GM12878 (cell line): ENCODE data around the gene CCDC57. TPM values are rescaled to one million over a fixed set of nuclear protein-coding genes. Genes with fewer than 3 reads are reported as not detected.
A peak's percentile ranks its signal among the peaks of the same experiment; 100 is the strongest.

ENCODE experiments used
- ATAC-seq: fragments of 200-7000 bp; cut with Tn5 transposase; 3 replicates; pipeline ENCODE4 v1.9.1; 2020; ENCODE audit warnings: mild to moderate bottlenecking, moderate library complexity
- BruUV-seq: library from RNA; stranded (reverse); fragments of 400-500 nt; replicated peaks from 2 replicates; lab custom pipeline; 2021; lab: Mats Ljungman, UMichigan
- CTCF ChIA-PET: fragments of 300-600 bp; sonication (Branson Sonifier 250); formaldehyde crosslinking; extraction: SDS; loops from one replicate; lab custom pipeline; 2021; ENCODE audit warnings: inconsistent platforms; lab: Yijun Ruan, JAX
- POLR2A ChIA-PET: fragments of 350-600 bp; formaldehyde crosslinking; extraction: SDS; loops from one replicate; lab custom pipeline; 2021; ENCODE audit warnings: inconsistent platforms; lab: Charles Lee
- RAD21 ChIA-PET: fragments of 300-600 bp; sonication (Branson Sonifier 250); formaldehyde crosslinking; loops from one replicate; lab custom pipeline; 2023; ENCODE audit warnings: antibody characterized with exemption; ENCODE audit not compliant: unreplicated experiment; lab: Charles Lee
- SMC1A ChIA-PET: fragments of 300-600 bp; sonication (Branson Sonifier 250); formaldehyde crosslinking; loops from one replicate; lab custom pipeline; 2023; ENCODE audit not compliant: unreplicated experiment, uncharacterized antibody; lab: Charles Lee
- DNase-seq: peaks from one replicate; pipeline ENCODE4 v3.0.0-alpha.2; 2011; ENCODE audit warnings: low read depth, low spot score
- FAIRE-seq: peaks from 3 replicates; lab custom pipeline; 2011; peaks lifted over from hg19 to GRCh38; lab: Jason Lieb, UNC
- H2AFZ ChIP-seq: 2 replicates; pipeline ENCODE4 v1.6.0; 2011; ENCODE audit warnings: low read depth, low read length, control low read depth; ENCODE audit not compliant: control insufficient read depth
- H3K27ac ChIP-seq: 2 replicates; pipeline ENCODE4 v1.5.1; 2011; ENCODE audit warnings: control low read depth; ENCODE audit not compliant: control insufficient read depth, insufficient read depth
- H3K27me3 ChIP-seq, 2 experiments: replicated peaks in 1 of 2; 2 replicates each; pipeline versions ENCODE4 v1.6.0 to v1.6.1; 2011; ENCODE audit warnings: low read length in 1 of 2; ENCODE audit not compliant: control insufficient read depth in 2 of 2, insufficient read depth in 2 of 2
- H3K36me3 ChIP-seq, 2 experiments: 2 replicates each; pipeline ENCODE4 v1.5.1; 2011; ENCODE audit warnings: low read length in 1 of 2; ENCODE audit not compliant: control insufficient read depth in 2 of 2, insufficient read depth in 2 of 2
- H3K4me1 ChIP-seq: 2 replicates; pipeline ENCODE4 v1.6.1; 2011; ENCODE audit warnings: mild to moderate bottlenecking, low read length, moderate library complexity, mixed read lengths; ENCODE audit not compliant: control insufficient read depth, insufficient read depth
- H3K4me2 ChIP-seq: 2 replicates; pipeline ENCODE4 v1.6.0; 2011; ENCODE audit warnings: control low read depth; ENCODE audit not compliant: control insufficient read depth, insufficient read depth
- H3K4me3 ChIP-seq: fragments of 200-600 bp; sonication (generic); 2 replicates; pipeline ENCODE4 v1.5.1; 2016
- H3K79me2 ChIP-seq: 2 replicates; pipeline ENCODE4 v1.6.0; 2011; ENCODE audit warnings: low read length; ENCODE audit not compliant: control insufficient read depth, insufficient read depth
- H3K9ac ChIP-seq: 2 replicates; pipeline ENCODE4 v1.8.0; 2011; ENCODE audit warnings: low read length, control low read depth, mixed read lengths; ENCODE audit not compliant: control insufficient read depth, insufficient read depth
- H3K9me3 ChIP-seq: replicated peaks from 3 replicates; pipeline ENCODE4 v1.5.1; 2011; ENCODE audit warnings: mild to moderate bottlenecking, low read length; ENCODE audit not compliant: control insufficient read depth, insufficient read depth
- H4K20me1 ChIP-seq: 2 replicates; pipeline ENCODE4 v1.6.0; 2011; ENCODE audit not compliant: control insufficient read depth, insufficient read depth
- IKZF1 ChIP-seq: fragments of 450-650 bp; conservative IDR thresholded peaks from 2 replicates; pipeline ENCODE4 v1.6.1; 2017; ENCODE audit warnings: antibody characterized with exemption, mild to moderate bottlenecking
- IRF4 ChIP-seq: IDR thresholded peaks from 2 replicates; pipeline ENCODE4 v1.6.1; 2011; ENCODE audit warnings: low read depth, low read length
- KDM1A ChIP-seq: fragments of 200-600 bp; sonication (generic); IDR thresholded peaks from 2 replicates; pipeline ENCODE4 v1.6.1; 2016; ENCODE audit warnings: borderline replicate concordance
- MTA3 ChIP-seq: IDR thresholded peaks from 2 replicates; pipeline ENCODE4 v1.6.1; 2012; ENCODE audit warnings: low read length, inconsistent platforms, borderline replicate concordance
- NFYA ChIP-seq: IDR thresholded peaks from 2 replicates; pipeline ENCODE4 v1.6.1; 2011; ENCODE audit warnings: low read depth, mild to moderate bottlenecking, low read length, improper control_type of control experiment, borderline replicate concordance
- NR2C1 ChIP-seq: fragments of 450-650 bp; IDR thresholded peaks from 2 replicates; pipeline ENCODE4 v1.6.1; 2017; ENCODE audit warnings: antibody characterized with exemption, mild to moderate bottlenecking, moderate library complexity
- NR2F1 ChIP-seq: fragments of 450-650 bp; conservative IDR thresholded peaks from 2 replicates; pipeline ENCODE4 v1.6.1; 2017; ENCODE audit warnings: mild to moderate bottlenecking
- PAX5 ChIP-seq: IDR thresholded peaks from 2 replicates; pipeline ENCODE4 v1.6.1; 2011; ENCODE audit warnings: low read depth, low read length, borderline replicate concordance
- SIN3A ChIP-seq: IDR thresholded peaks from 2 replicates; pipeline ENCODE4 v1.6.1; 2012; ENCODE audit warnings: low read depth, low read length, improper control_type of control experiment
- ZNF207 ChIP-seq: fragments of 450-650 bp; IDR thresholded peaks from 2 replicates; pipeline ENCODE4 v1.6.1; 2014; ENCODE audit warnings: antibody characterized with exemption, mild to moderate bottlenecking, borderline replicate concordance
- ZZZ3 ChIP-seq: IDR thresholded peaks from 2 replicates; pipeline ENCODE4 v1.6.1; 2011; ENCODE audit warnings: low read depth; ENCODE audit not compliant: control insufficient read depth, insufficient read length
- WGBS: methylation state at CpG from one replicate; pipeline ENCODE4 v1.1.6; 2016; ENCODE audit warnings: low lambda C conversion rate; ENCODE audit not compliant: insufficient replicate concordance, insufficient coverage; ENCODE audit errors: missing lambda C conversion rate; 5-methylcytosine and 5-hydroxymethylcytosine counted together
- in situ Hi-C: fragments of 300-500 bp; cut with MboI; formaldehyde crosslinking; loops from 9 replicates; pipeline ENCODE4 v1.14.3; 2018; ENCODE audit warnings: mixed read lengths
- intact Hi-C: fragments of 100-400 bp; cut with micrococcal nuclease; formaldehyde crosslinking; loops from one replicate; pipeline ENCODE4 v1.14.2; 2022; ENCODE audit not compliant: unreplicated experiment
- polyA plus RNA-seq, 11 experiments: library from polyadenylated mRNA; depleted of rRNA in 4 of 11; unstranded in 6 of 11; stranded (reverse) in 5 of 11; fragments of >200 nt; fragmentation: Nextera tagmentation in 4 of 11; fragmentation: Illumina TruSeq in 1 of 11; extraction: Ambion mirVana in 4 of 11; extraction: Trizol in 1 of 11; gene quantifications; 1 replicate in 1 of 11; 2 replicates in 10 of 11; pipeline versions ENCODE4 v1.2.1 to v1.2.3, GENCODE V29; 2011 to 2016; ENCODE audit warnings: inconsistent platforms in 2 of 11, missing spikeins in 2 of 11, low read depth in 1 of 11
- total RNA-seq, 4 experiments: library from RNA; depleted of rRNA in 3 of 4; stranded (reverse); fragments of >200 nt in 3 of 4; fragmentation: Illumina TruSeq in 1 of 4; extraction: Trizol in 1 of 4; gene quantifications; 2 replicates each; pipeline versions ENCODE4 v1.2.1 to v1.2.3, GENCODE V29; 2013 to 2021
- TF ChIP-seq, protein P1 (sequence below): fragments of 450-650 bp; IDR thresholded peaks from 2 replicates; pipeline ENCODE4 v1.6.1; 2018; ENCODE audit warnings: mild to moderate bottlenecking, low read depth, moderate library complexity; ENCODE audit not compliant: partially characterized antibody
- TF ChIP-seq, protein P2 (sequence below): IDR thresholded peaks from 2 replicates; pipeline ENCODE4 v1.6.1; 2012; ENCODE audit warnings: low read length, inconsistent platforms
- TF ChIP-seq, protein P3 (sequence below): fragments of 450-650 bp; IDR thresholded peaks from 2 replicates; pipeline ENCODE4 v1.6.1; 2018; ENCODE audit warnings: borderline replicate concordance, mild to moderate bottlenecking; ENCODE audit not compliant: partially characterized antibody
- TF ChIP-seq, protein P4 (sequence below): fragments of 450-650 bp; IDR thresholded peaks from 2 replicates; pipeline ENCODE4 v1.6.1; 2017; ENCODE audit warnings: antibody characterized with exemption, mild to moderate bottlenecking, moderate library complexity

Gene CCDC57
- total and polyA plus RNA-seq, 10 of the 15 experiments (the other 5 are each of a cell fraction or from before 2014, with no cell fraction given) = 5.4 to 123 (median 45.8) TPM

- SMC1A ChIA-PET = no interaction called here
- RAD21 ChIA-PET = interaction anchor here (1.1 to 1.2 kb wide), 2 partner anchors 9 to 60 kb away, joined by 3 to 5 read pairs; partner anchors contain the start of gene DCXR
- peaks cover 17% of the 10 kb centered on the region for H3K4me1 ChIP-seq
- FAIRE-seq = no peak
- BruUV-seq = no TSS peak
- no peak for ATAC-seq
- no peaks in the 10 kb centered on the region; the same call in 1 of the 2 replicates for H4K20me1 ChIP-seq
- H2AFZ ChIP-seq = no peak overlapping the region
- intact Hi-C loops = loop anchor here (1.0 to 5.0 kb wide), 3 partner anchors 46 to 237 kb away; partner anchors contain the start of genes DCXR, GPS1 and RFNG
- CTCF ChIA-PET = interaction anchor here (0.7 kb wide), 1 partner anchor 62 kb away, joined by 3 read pairs; no protein-coding TSS in a partner anchor
- in situ Hi-C loops = no loop called here
- 2% methylated on average over 27 of the region's 36 CpGs for WGBS
- H3K79me2 ChIP-seq = peaks cover 47% of the 10 kb centered on the region
- H3K36me3 ChIP-seq = peaks cover 8 to 25% of the 10 kb centered on the region in 2 experiments; a peak in 3 of 4 replicates
- peak overlapping the region; percentile 25; the same call in 1 of the 2 replicates for H3K4me2 ChIP-seq
- DNase-seq = no peak
- POLR2A ChIA-PET = interaction anchor here (0.6 to 2.3 kb wide), 9 partner anchors 9 to 228 kb away, joined by 3 to 9 read pairs (median 4); partner anchors contain the start of genes CENPX and LRRC45
- H3K27me3 ChIP-seq = no peaks in the 10 kb centered on the region
- peak overlapping the region; percentile 93 for H3K9ac ChIP-seq
- peak overlapping the region; percentile 84 for H3K27ac ChIP-seq
- H3K4me3 ChIP-seq = peak overlapping the region; percentile 92
- H3K9me3 ChIP-seq = no peaks in the 10 kb centered on the region
- TF ChIP-seq SIN3A (no peak), IKZF1 (no peak), KDM1A (no peak), IRF4 (no peak), NR2C1 (0 out of 2 replicates have a peak, but pooled peaks have one; percentile 39), MTA3 (no peak), NFYA (no peak), ZNF207 (peak; percentile 83), ZZZ3 (no peak), NR2F1 (peak; percentile 52; the same call in 1 of the 2 replicates), PAX5 (no peak)
- TF ChIP-seq, protein P1, sequence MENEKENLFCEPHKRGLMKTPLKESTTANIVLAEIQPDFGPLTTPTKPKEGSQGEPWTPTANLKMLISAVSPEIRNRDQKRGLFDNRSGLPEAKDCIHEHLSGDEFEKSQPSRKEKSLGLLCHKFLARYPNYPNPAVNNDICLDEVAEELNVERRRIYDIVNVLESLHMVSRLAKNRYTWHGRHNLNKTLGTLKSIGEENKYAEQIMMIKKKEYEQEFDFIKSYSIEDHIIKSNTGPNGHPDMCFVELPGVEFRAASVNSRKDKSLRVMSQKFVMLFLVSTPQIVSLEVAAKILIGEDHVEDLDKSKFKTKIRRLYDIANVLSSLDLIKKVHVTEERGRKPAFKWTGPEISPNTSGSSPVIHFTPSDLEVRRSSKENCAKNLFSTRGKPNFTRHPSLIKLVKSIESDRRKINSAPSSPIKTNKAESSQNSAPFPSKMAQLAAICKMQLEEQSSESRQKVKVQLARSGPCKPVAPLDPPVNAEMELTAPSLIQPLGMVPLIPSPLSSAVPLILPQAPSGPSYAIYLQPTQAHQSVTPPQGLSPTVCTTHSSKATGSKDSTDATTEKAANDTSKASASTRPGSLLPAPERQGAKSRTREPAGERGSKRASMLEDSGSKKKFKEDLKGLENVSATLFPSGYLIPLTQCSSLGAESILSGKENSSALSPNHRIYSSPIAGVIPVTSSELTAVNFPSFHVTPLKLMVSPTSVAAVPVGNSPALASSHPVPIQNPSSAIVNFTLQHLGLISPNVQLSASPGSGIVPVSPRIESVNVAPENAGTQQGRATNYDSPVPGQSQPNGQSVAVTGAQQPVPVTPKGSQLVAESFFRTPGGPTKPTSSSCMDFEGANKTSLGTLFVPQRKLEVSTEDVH = no peak
- TF ChIP-seq, protein P2, sequence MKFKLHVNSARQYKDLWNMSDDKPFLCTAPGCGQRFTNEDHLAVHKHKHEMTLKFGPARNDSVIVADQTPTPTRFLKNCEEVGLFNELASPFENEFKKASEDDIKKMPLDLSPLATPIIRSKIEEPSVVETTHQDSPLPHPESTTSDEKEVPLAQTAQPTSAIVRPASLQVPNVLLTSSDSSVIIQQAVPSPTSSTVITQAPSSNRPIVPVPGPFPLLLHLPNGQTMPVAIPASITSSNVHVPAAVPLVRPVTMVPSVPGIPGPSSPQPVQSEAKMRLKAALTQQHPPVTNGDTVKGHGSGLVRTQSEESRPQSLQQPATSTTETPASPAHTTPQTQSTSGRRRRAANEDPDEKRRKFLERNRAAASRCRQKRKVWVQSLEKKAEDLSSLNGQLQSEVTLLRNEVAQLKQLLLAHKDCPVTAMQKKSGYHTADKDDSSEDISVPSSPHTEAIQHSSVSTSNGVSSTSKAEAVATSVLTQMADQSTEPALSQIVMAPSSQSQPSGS = no peak
- TF ChIP-seq, protein P3, sequence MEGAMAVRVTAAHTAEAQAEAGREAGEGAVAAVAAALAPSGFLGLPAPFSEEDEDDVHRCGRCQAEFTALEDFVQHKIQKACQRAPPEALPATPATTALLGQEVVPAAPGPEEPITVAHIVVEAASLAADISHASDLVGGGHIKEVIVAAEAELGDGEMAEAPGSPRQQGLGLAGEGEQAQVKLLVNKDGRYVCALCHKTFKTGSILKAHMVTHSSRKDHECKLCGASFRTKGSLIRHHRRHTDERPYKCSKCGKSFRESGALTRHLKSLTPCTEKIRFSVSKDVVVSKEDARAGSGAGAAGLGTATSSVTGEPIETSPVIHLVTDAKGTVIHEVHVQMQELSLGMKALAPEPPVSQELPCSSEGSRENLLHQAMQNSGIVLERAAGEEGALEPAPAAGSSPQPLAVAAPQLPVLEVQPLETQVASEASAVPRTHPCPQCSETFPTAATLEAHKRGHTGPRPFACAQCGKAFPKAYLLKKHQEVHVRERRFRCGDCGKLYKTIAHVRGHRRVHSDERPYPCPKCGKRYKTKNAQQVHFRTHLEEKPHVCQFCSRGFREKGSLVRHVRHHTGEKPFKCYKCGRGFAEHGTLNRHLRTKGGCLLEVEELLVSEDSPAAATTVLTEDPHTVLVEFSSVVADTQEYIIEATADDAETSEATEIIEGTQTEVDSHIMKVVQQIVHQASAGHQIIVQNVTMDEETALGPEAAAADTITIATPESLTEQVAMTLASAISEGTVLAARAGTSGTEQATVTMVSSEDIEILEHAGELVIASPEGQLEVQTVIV = no peak
- TF ChIP-seq, protein P4, sequence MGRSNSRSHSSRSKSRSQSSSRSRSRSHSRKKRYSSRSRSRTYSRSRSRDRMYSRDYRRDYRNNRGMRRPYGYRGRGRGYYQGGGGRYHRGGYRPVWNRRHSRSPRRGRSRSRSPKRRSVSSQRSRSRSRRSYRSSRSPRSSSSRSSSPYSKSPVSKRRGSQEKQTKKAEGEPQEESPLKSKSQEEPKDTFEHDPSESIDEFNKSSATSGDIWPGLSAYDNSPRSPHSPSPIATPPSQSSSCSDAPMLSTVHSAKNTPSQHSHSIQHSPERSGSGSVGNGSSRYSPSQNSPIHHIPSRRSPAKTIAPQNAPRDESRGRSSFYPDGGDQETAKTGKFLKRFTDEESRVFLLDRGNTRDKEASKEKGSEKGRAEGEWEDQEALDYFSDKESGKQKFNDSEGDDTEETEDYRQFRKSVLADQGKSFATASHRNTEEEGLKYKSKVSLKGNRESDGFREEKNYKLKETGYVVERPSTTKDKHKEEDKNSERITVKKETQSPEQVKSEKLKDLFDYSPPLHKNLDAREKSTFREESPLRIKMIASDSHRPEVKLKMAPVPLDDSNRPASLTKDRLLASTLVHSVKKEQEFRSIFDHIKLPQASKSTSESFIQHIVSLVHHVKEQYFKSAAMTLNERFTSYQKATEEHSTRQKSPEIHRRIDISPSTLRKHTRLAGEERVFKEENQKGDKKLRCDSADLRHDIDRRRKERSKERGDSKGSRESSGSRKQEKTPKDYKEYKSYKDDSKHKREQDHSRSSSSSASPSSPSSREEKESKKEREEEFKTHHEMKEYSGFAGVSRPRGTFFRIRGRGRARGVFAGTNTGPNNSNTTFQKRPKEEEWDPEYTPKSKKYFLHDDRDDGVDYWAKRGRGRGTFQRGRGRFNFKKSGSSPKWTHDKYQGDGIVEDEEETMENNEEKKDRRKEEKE = 0 out of 2 replicates have a peak, but pooled peaks have one; percentile 47
Observed at GRCh38 chr17:82097919-82098168, 114.8 kb downstream of the CCDC57 start.
